ENCODE results near the gene IRS1. TPM values are rescaled to one million over a fixed set of nuclear protein-coding genes. Genes with fewer than 3 reads are reported as not detected.

IRS1 gene
- total RNA-seq, 1 donor from 2014 or later = 10.6 TPM

- DNase-seq (no peak), ATAC-seq (no peak)
- H3K4me3 ChIP-seq = no peak overlapping the region
- H3K27me3 ChIP-seq = no peaks in the 10 kb centered on the region
- TF ChIP-seq CTCF (IDR thresholded peaks at IDR 0.05) = no peak
- H3K27ac ChIP-seq = no peak overlapping the region
- H3K4me1 ChIP-seq = no peaks in the 10 kb centered on the region
- no peaks in the 10 kb centered on the region for H3K9me3 ChIP-seq
- intact Hi-C loops (cut with DNase I) = no loop called here
- no peaks in the 10 kb centered on the region for H3K36me3 ChIP-seq
These were observed 15.7 kb downstream of the IRS1 start for GRCh38 chr2:226783885-226784284.

DNA sequence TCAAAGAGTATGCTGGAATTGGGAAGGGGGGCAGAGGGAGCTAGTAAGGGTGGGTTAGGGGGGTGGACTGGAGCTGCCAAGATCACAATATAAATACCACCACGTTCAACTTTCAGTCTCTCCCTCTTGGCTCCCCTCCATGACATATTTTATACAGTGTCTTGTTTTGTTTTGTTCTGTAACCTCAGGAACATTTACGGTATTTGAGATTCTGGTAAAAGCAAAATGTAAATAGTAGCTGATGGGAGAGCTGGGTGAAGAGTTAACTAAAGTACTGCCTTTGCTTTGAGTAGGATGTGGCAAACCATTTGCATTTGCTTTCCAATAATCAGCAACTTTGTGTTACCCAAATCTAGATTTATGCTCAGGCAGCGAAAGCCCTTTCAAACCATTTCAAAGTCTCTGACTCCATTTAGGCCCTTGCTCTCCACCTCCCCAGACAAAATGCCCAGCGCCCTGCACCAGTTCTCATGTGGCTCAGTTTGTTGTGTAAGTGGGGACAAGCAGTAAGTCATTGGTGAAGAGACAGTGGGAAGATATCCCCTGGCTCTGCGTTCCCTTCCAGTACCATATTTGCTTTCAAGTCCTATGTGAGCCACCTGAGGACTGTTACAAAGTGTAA lies 17.4 kb downstream of the IRS1 start:
- intact Hi-C loops (cut with DNase I) = no loop called here
- no peak overlapping the region for H3K27ac ChIP-seq
- no peak overlapping the region for H3K4me3 ChIP-seq
- H3K27me3 ChIP-seq = no peaks in the 10 kb centered on the region
- no peak for TF ChIP-seq CTCF (IDR thresholded peaks at IDR 0.05)
- H3K4me1 ChIP-seq = no peaks in the 10 kb centered on the region
- ATAC-seq (no peak), DNase-seq (no peak)
- H3K9me3 ChIP-seq = no peaks in the 10 kb centered on the region
- no peaks in the 10 kb centered on the region for H3K36me3 ChIP-seq

- no peaks in the 10 kb centered on the region for H3K27me3 ChIP-seq
- no peak overlapping the region for H3K4me3 ChIP-seq
- H3K27ac ChIP-seq = no peak overlapping the region
- H3K36me3 ChIP-seq = no peaks in the 10 kb centered on the region
- no peaks in the 10 kb centered on the region for H3K4me1 ChIP-seq
- no peak for TF ChIP-seq CTCF (IDR thresholded peaks at IDR 0.05)
- no peak for ATAC-seq
- intact Hi-C loops (cut with DNase I) = no loop called here
- no peaks in the 10 kb centered on the region for H3K9me3 ChIP-seq
- no peak for DNase-seq
These were observed 19.2 kb downstream of the IRS1 start for GRCh38 chr2:226780431-226780830.

DNA sequence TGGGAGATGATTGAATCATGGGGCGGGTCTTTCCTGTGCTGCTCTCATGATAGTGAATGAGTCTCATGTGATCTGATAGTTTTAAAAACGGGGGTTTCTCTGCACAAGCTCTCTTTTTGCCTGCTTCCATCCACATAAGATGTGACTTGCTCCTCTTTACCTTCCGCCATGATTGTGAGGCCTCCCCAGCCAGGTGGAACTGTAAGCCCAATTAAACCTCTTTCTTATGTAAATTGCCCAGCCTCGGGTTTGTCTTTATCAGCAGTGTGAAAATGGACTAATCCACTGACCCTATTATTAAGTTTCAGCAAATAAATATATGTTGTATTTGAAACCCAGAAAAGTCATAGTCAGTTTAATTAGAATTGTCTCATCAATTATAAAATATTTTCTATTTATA lies 22.0 kb downstream of the IRS1 start:
- intact Hi-C loops (cut with DNase I) = no loop called here
- Histone ChIP-seq H3K27ac (no peak overlapping the region), H3K4me3 (no peak overlapping the region), H3K36me3 (no peaks in the 10 kb centered on the region), H3K9me3 (no peaks in the 10 kb centered on the region), H3K27me3 (no peaks in the 10 kb centered on the region), H3K4me1 (peaks cover 9% of the 10 kb centered on the region)
- DNase-seq (no peak), ATAC-seq (no peak)
- no peak for TF ChIP-seq CTCF (IDR thresholded peaks at IDR 0.05)

- no peak for TF ChIP-seq CTCF (IDR thresholded peaks at IDR 0.05)
- Histone ChIP-seq H3K27ac (no peak overlapping the region), H3K36me3 (no peaks in the 10 kb centered on the region), H3K4me1 (peaks cover 18% of the 10 kb centered on the region), H3K27me3 (no peaks in the 10 kb centered on the region), H3K9me3 (no peaks in the 10 kb centered on the region), H3K4me3 (no peak overlapping the region)
- DNase-seq = no peak
- no peak for ATAC-seq
- intact Hi-C loops (cut with DNase I) = no loop called here
These were observed 23.5 kb downstream of the IRS1 start for GRCh38 chr2:226776104-226776503.

DNA sequence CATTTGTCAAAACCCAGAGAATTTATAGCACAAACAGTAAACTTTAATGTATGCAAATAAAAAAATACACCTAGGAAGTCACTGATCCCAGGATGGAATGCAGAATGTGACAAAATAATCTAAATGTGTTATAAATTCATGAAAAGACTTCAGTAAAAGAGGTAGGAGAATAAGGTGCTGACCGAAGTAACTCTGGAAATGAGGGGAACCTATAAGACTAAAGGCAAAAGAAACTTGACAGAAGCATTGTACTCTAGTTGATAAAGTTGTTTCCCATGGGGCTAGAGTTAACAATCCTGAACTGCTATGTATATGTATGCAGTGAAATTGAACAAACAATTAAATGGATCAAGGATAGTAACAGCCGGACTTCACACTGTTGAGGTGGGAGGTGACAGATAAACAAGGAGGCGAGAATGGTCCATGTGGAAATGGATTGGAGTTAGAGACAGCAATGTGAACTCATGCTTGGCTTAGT lies 24.5 kb downstream of the IRS1 start:
- no peak for ATAC-seq
- Histone ChIP-seq H3K27me3 (no peaks in the 10 kb centered on the region), H3K4me3 (no peak overlapping the region), H3K27ac (no peak overlapping the region), H3K36me3 (no peaks in the 10 kb centered on the region), H3K9me3 (no peaks in the 10 kb centered on the region), H3K4me1 (peaks cover 18% of the 10 kb centered on the region)
- TF ChIP-seq CTCF (IDR thresholded peaks at IDR 0.05) = no peak
- intact Hi-C loops (cut with DNase I) = no loop called here
- DNase-seq = no peak
